ENCODE results near the gene CLEC18A. TPM values are rescaled to one million over a fixed set of nuclear protein-coding genes. Genes with fewer than 3 reads are reported as not detected.

CLEC18A gene
- total RNA-seq, 1 experiment from 2014 or later, result 1.6 TPM

Small RNAs within 50 kb of the gene (microRNA-seq; reads per million reads assigned to microRNA genes)
- 239 reads per million, percentile 81 among the genes with 10 or more reads in this experiment for gene MIR140 (ENCODE audit: borderline microRNAs expressed)

Other genes starting within 250 kb of the CLEC18A start
- gene NQO1, start 224.8 kb upstream of the CLEC18A start, total RNA-seq (2021), result 64.6 and 66.9 TPM in 2 replicates
- gene NOB1, start 196.4 kb upstream of the CLEC18A start, total RNA-seq (2021), result 98.7 and 101 TPM in 2 replicates
- gene WWP2, start 189.0 kb upstream of the CLEC18A start, total RNA-seq (2021), result 37.7 and 40.2 TPM in 2 replicates
- 35.4 and 37.2 TPM in 2 replicates for gene PDPR, start 163.0 kb downstream of the CLEC18A start, total RNA-seq (2021)
- 0.11 TPM in 1 of 2 replicates, not detected in the other for gene CLEC18C, start 222.5 kb downstream of the CLEC18A start, total RNA-seq (2021)